DMS 273 treated with DMSO at 0.1 percent for 48 hours (cell line): ENCODE results near the gene AIFM2.
"Not testable (repeated sequence)": the region's sequence is repeated elsewhere in the genome, so short reads cannot be mapped to it uniquely, and the experiment has no call there.

Experiments
- DNase-seq: peaks from one replicate; lab custom pipeline; 2025; lab: John Stamatoyannopoulos, UW

The AIFM2 gene

DNA sequence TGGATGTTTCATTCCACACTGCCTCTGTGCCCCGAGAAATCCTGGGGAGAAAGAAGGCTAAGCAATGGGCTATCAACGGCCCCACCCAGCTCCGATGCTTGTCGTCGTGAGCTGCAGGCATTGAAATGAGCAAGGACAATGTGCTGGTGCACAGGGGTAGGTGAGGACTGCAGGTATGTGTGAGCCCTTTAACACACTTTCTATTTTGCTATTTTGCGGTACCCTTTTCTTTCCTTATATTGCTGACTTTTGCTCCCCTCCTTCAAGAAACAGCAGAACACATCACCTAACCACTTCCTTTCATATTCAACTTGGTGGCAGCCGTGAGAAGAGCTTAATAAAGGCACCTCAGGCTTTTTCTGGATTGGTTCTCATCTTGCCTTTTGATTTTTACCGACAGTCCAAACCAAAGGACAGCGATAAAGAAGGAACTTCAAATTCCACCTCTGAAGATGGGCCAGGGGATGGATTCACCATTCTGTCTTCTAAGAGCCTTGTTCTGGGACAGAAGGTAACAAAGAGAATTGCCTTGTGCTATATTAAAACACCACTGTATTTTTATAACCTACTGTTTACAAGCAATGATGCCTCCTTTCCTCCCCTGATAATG is 39.2 kb downstream of the AIFM2 start:
- DNase-seq = no peak

DNA sequence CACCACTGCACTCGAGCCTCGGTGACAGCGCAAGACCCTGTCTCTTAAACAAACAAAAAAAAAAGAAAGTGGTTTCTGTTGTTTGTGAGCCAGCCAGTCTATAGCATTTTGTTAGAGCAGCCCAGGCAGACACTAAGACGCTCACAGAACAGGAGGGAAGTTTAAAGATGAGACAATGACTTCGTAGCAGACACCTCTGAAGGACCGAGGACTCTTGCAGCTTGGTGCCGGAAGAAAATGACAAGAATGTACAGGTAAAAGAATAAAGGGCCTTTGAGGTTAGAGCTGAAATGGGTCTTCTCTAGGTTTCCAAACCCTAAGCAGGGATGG is 40.3 kb downstream of the AIFM2 start:
- DNase-seq = no peak

DNA sequence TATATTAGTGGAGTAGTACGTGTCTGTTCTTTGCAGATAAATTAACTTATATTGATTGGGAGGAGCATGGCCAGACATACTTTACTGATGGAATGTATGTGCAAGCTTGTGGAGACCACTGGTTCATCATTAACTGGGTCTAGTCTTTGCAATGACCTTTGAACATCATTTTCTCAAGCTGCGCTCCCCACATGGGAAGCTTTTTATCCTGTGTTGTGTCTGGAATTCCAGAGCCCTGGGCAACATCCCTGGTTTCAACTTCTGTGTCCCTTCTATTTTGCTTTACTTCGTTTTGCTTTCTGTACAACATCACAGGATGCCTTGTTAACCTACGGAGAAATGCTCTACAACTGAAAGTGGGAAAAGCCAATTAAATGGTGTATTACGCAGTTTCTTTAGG is 41.7 kb downstream of the AIFM2 start:
- no peak for DNase-seq

DNA sequence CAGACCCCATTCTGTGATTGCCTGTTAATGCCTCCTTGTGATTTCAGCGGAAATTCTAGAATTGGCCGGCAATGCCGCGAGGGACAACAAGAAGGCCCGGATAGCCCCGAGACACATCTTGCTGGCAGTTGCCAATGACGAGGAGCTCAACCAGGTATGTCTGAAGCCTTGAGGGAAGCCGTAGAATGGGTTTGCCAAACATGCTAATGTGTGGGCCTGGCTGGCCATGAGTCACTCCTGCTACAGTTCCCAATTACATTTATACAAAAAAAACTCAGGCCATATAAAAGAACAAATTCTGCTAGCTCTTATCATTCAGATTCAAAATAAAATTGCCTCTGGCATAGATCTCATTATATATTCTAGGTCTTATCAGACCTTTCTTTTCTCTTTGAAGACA is 42.6 kb downstream of the AIFM2 start:
- DNase-seq = no peak

DNA sequence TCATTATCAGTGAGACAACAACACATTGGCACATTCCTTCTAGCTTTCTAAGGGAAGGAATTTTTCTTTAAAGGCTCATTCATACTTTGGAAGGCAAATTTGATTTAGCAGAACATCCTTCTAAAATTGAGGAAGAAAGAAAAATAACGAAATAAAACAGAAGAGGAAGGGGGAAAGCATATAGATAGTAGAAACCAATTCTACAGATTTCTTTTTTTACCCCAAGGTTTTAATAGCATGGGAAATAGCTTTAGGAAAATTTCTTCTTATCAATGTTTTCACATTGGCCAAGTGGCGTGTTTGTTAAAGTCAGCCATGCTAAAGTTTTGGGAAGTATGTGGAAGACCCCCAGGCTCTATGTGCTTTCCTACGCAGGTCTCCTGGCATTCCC is 44.3 kb downstream of the AIFM2 start:
- DNase-seq = no peak

DNA sequence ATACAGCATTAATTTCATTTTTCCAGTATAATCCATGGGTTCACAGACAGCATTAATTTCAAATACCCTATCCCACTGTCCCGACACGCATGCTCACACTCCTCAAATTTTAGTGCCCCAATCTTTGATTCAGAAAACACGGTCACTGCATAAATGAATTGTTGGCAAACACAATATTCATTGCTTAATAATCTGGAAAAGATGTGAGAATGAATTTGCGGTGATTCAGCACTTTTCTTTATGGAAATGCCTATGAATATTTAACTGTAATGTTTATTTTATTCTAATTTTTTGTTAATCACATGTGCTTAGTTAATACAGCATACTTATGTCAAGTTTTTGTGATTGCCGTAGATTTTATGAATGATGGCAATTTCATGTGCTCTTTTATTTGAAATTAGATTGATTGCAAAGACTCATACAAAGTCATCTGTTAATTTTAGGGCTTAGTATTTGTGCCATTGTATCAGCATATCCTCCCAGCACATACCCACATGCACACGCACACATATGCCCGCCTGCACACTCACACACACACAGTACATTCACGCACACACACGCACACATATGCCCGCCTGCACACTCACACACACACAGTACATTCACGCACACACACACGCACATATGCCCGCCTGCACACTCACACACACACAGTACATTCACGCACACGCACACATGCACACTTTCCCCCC is 44.9 kb downstream of the AIFM2 start:
- DNase-seq = no peak

DNA sequence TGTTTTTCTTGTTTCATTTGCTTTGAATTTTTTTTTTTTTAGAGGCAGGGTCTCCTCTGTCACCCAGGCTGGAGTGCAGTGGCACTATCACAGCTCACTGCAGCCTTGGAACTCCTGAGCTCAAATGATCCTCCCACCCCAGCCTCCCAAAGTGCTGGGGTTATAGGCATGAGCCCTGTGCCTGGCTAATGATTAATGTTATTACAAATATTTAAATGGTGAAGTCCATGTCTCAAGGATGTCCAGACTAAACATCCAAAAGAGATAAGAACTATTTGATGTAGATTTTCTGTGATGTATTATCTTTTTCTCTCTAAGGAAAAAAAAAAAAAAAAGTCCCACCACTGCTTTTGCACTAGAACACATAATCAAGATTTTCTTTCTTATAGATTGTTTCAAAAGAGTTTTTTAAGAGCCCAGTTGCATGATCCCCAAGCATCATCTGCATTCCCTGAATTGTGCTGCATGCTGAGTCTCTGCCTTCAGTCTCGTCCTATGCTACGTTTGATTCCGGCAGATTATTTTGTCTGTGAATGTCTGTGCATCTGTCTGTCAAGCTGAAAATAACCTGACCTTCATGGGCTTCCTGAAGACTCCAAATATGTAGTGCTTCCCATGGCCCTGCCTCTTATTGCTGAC is 46.5 kb downstream of the AIFM2 start:
- DNase-seq = no peak

DNA sequence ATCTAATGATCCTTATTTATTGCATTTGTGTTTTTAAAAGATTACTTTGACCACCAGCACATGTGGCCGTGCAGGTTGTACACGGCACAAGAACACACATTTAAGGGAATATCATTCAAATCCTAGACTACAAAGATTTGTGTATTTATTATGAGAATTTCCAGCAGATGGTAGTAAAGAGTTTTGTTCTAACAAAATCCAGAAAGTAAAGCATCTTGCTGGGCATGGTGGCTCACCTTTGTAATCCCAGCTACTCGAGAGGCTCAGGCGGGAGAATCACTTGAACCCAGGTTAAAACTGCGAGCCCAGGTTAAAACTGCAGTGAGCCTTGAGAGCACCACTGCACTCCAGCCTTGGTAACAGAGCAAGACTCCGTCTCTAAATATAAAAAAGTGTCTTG is 48.4 kb downstream of the AIFM2 start:
- DNase-seq = no peak

DNA sequence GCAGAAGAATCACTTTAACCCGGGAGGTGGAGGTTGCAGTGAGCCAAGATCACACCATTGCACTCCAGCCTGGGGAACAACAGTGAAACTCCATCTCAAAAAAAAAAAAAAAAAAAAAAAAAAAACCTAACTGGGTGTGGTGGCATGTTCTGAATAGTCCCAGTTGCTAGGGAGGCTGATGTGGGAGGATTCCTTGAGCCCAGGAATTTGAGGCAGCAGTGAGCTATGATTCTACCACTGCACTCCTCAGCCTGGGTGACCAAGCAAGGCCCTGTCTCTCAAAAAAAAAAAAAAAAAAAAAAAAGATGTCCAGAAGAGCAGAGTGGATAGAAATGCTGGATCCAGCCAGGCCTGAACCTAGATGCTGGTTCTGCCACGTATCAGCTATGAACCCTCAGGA is 51.8 kb downstream of the AIFM2 start:
- DNase-seq = not testable (repeated sequence)

DNA sequence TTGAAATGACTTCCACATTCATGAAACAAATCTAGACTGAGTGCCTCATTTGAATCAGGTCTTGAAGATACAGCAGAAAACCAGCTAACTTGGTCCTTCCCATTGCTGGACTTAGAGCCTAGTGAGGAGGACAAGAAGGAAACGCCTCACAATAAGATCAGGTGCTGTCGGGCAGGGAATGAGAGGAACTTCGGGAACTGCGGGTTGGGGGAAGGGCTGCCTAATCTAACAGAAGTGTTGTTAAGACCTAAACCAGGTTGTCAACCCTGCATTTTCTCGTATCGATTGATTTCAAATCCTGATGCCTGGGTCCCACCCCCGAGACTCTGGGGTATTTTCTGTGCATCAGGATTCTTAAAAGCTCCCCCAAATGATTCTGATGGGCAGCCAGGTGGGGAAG is 53.7 kb downstream of the AIFM2 start:
- DNase-seq = no peak

DNA sequence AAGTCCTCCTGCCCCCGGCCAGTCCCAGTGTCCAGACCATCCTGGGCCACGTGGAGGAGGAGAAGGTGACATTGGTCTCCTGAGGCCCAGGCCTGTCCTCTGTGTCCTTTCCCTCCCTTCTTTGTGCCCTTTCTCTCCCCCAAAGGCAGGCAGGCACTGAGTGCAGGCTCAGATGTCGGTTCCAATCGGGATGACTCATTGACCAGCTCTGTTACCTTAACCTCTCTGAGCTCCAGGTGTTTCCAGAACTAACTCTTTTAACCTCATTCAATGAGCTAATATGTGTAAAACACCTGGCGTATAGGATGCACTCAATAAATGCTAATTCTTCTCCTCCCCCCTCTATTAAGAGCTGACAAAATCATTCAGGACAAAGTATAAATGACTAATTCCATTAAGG is 54.3 kb downstream of the AIFM2 start:
- DNase-seq = no peak

DNA sequence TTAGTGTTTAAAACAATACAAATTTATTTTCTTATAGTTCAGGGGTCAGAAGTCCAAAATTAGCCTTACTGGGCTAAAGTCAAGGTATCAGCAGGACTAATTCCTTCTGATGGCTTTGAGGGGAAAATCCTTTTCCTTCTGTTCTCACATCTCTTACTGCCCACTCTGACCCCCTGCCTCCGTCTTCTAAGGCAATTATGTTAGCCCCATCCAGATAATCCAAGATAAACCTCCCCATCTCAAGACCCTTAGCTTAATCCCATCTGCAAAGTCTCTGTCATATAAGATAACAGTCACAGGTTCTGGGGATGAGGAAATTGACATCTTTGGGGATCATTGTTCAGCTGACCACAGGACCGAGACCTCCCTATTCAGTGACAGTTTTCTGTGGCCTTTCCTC is 57.7 kb downstream of the AIFM2 start:
- no peak for DNase-seq

DNA sequence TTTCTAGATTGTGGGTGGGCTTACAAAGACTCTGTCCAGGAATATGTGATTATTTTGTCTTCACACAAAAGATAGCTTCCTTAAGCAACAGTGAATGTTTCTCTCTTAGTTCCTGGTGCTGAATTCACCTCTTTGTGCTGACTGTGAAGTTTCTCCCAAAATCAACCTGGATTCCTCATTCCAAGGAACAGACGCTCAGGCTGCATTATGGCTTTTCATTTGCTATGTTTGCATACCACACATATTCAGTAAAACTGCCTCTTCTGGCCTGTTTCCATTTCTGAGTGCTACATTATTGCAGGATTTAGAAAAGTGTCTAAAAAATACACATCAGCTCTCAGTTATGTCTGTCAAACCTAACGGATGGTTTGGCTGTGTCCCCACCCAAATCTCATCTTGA is 58.5 kb downstream of the AIFM2 start:
- no peak for DNase-seq

DNA sequence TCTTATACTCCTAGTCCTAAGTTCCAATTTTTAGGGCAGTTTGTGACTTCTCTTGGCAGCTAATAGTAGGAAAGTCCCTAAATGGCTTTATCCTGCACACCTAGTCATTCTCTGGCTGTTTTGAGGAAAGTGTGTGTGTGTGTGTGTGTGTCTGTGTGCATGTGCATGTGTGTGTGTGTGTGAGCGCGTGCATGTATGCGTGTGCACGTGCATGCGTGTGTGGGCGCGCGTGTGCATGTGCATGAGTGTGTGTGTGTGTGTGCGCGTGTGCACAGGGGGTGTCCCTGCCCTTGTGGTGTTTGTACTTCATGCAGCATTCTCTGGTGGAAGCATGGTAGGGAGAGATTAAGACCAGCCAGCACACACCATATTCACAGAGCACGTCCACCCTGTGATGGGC is 61.8 kb downstream of the AIFM2 start:
- DNase-seq = no peak

DNA sequence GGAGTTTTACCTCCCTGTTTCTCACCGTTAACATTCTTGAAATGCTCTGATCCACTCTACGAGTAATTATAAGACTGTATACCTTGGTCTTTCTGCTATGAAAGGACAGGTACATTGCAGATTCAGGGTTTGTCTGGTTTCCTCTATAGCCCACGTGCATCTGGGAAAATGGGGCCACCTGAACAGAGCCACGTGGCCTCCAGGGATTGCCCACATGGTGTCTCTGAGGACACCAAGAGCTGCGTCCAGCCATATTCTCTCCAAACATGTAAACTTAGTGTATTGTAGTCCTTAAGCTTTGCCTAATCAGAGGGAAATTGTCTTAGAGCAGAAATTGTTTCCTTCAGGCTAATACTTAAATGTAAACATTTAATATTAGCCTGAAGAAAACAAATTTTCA is 63.3 kb downstream of the AIFM2 start:
- DNase-seq = no peak

DNA sequence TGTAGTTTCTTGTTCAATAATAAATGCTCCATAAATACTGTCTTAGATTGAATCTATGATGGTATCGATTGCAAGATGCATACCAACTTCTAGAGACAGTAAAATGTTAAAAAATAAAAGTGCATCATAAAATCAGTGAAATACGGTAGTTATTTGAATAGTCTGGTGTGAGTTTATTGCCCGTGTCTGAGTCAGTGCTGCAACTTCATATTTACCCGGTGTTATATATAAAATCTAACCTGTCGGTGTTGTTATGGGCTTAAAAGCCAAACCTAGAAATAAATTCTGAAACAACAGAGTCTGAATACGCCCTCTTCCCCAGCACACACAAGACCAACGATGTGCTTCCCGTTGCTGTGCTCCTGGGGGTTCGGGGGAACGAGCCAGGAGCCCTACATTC is 63.7 kb downstream of the AIFM2 start:
- DNase-seq = no peak

DNA sequence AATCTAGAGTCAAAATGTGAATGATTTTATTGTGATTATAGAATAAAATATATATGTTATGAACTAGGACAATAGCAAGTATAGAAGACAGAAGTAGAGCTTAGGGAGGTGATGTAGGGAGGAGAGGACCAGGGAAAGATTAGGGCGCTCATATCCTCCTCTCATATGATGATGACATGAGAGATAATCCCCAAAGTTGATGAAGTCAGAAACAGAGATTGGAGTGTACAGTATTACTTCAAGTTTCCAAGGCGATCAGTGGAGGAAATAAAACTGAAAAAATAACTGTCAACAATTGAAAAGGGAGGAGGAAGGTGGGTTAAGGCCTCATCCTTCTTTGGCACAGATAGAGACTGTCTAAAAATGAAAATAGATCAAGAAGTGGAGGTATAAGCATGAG is 65.0 kb downstream of the AIFM2 start:
- DNase-seq = no peak

DNA sequence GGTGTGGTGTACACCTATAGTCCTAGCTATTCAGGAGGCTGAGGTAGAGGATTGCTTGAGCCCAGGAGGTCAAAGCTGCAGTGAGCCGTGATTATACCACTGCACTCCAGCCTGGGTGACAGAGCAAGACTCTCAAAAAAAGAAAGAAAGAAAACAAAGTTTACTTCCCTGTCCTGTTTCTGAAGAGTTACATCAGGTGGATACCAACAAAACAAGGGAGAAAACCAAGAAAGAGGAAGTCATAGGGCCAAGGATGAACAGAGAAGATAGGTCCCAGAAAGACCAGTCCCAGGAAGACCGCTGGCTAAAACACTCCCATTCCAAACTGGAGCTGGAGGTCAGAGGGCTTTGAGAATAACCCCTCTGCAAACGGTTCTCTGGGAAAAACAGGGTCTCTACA is 66.4 kb downstream of the AIFM2 start:
- no peak for DNase-seq

DNA sequence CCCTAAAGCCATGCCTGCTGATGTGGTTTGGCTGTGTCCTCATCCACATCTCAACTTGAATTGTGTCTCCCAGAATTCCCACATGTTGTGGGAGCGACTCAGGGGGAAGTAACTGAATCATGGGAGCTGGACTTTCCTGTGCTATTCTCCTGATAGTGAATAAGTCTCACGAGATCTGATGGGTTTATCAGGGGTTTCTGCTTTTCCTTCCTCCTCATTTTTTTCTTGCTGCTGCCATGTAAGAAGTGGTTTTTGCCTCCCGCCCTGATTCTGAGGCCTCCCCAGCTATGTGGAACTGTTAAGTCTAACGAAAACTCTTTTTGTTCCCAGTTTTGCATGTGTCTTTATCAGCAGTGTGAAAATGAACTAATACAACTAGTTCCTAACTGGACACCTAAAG is 68.1 kb downstream of the AIFM2 start:
- DNase-seq = no peak

DNA sequence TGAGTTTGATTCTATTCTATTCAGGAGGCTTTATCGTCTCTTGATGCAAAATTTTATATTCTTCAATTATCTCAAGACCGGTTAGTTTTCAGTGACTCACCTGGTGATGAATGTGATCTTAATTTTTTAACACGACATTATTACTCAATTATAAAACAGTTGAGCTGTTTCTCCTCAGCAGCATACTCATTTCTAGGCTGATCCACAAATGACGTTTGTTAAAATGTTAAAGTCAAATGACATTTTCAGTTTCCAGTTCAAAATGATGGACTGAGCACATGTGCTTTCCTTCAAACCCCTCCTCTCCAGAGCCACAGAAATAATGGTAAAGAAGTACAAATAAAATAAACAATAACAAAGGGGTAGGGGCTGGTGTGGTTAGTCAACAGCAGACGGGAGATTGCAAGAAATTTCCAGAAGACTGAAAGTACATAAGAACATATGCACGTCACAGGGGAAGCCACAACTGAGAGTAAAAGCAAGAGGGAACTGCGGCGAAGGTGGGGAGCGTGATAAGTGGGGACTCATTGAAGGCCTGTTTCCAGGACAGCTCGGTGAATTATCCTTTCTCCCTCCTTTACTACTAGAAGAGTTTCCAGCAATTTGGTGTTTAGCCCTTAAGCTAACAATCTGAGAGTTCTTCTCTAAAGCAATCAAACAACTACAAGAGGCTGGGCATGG is 69.1 kb downstream of the AIFM2 start:
- no peak for DNase-seq
